Dermis microvascular lymphatic vessel endothelial cell (primary cell): ENCODE data around the gene TRIM33. TPM values are rescaled to one million over a fixed set of nuclear protein-coding genes. Genes with fewer than 3 reads are reported as not detected.

Source experiments
- DNase-seq, 2 donors: peaks; one replicate each; pipeline versions ENCODE4 v3.0.0 to v3.0.0-alpha.2; 2010; ENCODE audit warnings: low read depth in 2 of 2
- total RNA-seq: library from RNA; depleted of rRNA; stranded (reverse); fragments of >200 nt; gene quantifications from 2 replicates; pipeline ENCODE4 v1.2.1, GENCODE V29; 2014

Gene TRIM33
- total RNA-seq: 16.9 and 24.8 TPM in 2 replicates

DNA sequence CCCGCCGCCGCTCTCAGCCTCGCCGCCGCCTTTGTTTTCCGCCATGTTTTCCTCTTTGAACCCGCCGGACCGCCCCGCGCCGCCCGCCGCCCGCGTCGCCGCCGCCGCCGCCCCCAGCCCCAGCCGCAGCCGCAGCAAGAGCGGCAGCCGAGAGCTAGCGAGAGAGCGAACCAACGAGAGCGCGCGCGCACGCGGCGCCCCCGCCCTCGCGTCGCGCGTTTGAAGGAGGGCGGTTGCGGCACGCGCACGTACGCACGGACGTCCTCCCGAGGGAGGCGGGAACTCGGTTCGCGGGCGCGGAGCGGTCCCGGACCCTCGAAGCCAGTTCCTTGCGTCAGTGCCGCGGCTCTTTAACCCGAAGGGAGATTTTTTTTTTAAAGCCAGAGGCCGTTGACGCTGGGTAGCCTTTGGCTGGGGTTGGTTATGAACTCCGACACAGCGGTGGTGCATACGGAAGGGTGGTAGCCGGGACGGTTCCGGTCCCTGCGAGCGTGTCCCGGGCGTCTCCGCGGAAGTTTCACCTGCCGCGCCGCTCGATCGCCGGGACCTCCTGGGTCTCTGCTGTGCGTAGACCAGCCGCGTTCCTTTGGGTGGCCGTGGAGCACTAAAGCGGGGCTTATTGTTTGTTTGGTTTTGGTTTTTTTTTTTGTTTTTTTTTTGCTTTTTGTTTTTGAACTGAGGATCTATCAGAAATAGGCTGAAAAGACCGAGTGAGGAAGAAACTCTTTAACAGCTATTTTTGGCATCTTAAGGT is at the start of gene TRIM33:
TSS of gene TRIM33 (minus strand) at position 172 of the 754 bp plus-strand sequence. CDS start at position 45, 127 bp downstream.
- peak; percentile 90 to 96 for DNase-seq

GRCh38 chr1:114559356-114559755 is 48.4 kb upstream of the TRIM33 start:
- no peak for DNase-seq

DNA sequence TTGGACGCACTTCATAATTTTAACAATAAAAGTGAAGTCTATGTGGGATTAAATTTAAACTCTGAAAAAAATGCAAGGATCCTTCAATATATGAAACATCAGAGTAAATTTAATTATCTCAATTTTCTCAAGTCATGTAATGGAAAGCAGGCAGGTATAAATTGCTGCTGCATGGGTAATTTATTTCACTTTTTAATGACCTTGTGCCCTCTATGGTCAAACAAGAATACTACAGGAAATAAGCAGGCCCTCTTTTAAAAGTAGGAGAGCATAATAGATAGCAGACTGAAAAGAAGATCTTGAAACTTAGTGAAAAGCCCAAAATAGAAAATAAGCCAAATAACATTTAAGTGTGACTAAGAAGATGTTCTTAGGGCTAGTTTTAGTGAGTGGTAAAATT is 47.5 kb upstream of the TRIM33 start:
- DNase-seq: no peak

DNA sequence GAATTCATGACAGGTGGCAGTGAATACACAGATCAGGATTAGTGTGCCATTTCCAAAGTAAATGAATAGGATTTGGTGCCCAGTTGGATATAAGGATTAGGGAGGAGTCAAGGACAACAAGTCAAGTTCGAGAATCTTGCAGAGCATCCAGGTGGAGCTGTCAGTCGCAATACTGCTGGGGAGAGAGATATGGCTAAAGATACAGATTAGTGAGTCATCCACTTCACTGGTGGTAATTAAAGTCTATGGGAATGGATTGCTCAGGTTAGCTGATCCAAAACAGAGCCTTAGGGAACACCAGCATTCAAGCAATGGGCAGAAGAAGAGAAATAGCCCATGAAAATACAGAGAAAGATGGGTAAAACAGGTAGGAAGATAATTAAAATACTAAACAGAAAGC is 43.6 kb upstream of the TRIM33 start:
- DNase-seq: no peak

DNA sequence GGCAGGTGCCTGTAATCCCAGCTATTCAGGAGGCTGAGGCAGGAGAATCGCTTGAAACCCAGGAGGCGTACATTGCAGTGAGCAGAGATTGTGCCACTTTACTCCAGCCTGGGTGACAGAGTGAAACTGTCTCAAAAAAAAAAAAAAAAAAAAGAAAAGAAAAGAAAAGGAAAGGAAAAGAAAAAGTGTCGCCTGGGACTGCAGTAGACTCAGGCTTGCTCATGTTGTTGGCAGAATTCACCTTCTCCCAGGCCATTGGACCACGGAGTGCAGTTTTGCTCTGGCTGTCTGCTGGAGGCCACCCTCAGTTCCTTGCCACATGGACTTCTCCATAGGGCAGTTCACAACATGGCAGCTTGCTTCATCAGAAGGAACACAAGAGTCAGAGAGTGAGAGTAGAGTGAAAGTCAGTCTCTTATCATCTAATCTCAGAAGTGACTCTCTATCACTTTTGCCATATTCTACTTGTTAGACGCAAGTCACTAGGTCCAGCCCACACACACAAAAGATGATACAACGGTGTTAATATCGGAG is 41.2 kb upstream of the TRIM33 start:
- DNase-seq: no peak

GRCh38 chr1:114551400-114551799 is 40.4 kb upstream of the TRIM33 start:
- DNase-seq: no peak

DNA sequence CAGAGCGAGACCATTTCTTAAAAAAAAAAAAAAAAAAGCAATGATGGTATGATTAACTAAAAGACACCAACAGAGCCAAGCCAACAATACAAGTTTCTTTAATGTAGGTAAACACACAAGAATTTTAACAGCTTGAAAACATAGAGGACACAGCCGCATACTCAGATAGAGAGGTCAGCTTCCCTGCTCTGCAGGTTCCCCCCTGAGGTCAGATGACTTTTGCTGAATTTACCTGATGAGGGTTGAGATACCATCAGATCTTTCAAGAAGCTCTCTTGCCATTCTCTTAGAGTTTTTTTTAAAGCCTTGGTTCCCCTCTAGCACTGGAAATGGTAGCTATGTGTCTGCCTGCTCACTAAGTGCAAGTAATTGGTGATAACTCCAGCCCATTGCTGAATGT is 39.3 kb upstream of the TRIM33 start:
- DNase-seq: no peak

- DNase-seq: no peak
These were observed 38.1 kb upstream of the TRIM33 start for GRCh38 chr1:114549137-114549536.

DNA sequence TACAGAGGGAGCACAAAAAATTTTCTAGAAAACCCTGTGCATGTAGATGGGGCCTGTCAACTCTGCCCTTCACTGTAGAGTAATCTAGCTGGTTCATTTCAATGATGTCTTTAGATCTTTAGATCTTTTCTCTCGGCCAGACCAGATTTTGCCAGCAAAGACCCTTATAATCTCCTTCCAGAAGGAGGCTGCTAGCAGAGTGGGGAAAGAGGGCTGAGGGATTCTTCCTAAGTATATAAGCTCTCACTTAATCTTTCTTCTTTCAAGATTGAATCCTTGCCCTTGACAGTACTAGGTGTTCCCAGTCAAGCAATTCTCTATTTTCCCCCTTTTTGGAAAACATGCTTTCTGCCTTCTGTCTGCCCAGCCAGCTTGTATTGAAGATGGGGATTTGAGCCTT is 36.1 kb upstream of the TRIM33 start:
- DNase-seq: no peak

DNA sequence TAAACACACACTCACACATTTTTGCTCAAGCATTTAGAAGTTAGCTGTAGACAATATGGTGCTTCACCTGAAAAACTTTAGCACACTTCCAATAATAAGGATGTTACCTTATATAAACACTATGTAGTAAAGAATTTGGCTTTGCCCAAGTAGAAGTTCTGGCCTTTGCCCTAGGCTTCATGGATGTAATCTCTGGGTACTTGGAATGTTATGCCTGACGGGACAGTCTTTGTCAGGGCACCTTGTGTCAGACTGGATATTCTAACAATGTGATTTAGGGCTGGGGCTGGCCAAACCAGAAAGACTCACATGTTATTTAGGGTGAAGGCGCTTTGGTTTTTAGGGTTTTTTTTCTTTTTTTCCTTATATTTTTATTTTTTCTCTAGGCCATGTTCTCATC is 34.8 kb upstream of the TRIM33 start:
- no peak for DNase-seq

DNA sequence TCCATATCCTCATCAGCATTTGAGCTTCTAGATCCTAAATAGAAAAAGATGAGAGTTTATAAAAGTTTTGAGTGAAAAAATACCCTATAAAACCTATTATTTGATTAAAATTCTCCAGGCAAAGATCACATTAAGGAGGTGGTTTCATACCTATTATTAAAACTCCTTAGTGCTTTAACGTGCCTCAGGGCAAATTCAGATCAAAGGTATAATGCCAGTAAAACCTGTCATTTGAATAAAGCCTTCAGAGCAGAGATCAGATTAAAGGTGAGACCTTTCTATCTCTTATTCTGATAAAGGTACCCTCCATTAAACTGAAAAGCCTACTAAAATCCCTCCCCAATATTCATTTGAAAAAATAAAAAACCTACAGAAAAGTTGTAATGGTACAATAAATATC is 34.3 kb upstream of the TRIM33 start:
- DNase-seq: no peak

- DNase-seq: no peak
These were observed 29.8 kb upstream of the TRIM33 start for GRCh38 chr1:114540821-114541220.

DNA sequence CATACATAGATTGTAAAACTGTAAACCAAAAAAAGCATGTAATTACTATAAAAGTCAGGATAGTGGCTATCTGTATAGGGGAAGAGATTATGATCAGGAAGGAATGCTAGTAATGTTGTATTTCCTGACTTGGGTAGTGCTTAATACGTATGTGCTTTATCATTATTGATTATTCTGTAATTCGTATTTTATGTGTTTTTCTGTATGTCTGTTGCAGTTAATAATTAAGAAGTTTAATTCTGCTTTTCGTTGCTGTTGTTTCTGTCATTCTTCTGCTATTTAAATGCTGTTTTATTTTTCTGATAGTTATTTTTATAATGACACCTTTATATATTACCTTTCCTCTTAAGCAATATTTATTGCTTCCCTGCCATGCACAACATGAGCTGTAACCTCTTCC is 29.3 kb upstream of the TRIM33 start:
- no peak for DNase-seq

DNA sequence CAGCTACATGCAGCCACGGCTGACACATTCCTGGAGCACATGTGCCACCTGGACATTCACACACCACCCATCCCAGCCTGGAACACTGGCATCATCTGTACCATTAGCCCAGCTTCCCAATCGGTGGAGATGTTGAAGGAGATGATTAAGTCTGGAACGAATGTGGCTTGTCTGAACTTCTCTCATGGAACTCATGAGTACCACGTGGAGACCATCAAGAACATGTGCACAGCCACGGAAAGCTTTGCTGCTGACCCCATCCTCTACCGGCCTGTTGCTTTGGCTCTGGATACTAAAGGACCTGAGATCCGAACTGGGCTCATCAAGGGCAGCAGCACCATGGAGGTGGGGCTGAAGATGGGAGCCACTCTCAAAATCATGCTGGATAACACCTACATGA is 25.0 kb upstream of the TRIM33 start:
- DNase-seq: no peak

DNA sequence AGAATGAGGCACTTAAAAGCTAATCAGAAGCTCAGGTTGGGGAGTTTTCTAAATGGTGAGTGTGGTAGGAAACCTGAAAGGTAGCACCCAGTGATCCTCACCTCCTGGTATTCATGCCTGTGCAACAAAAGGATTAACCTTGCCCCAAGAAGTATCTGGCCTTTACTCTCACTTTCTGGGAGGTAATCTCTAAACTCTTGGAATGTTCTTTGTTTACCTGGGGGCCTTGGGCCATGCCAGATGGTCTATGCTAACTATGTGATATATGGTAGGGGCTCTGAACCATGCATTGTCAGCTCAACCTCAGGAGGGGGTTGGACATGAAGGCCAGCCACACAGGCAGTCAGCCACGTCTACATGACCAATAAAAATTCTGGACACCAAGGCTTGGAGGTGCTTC is 24.4 kb upstream of the TRIM33 start:
- DNase-seq: no peak

DNA sequence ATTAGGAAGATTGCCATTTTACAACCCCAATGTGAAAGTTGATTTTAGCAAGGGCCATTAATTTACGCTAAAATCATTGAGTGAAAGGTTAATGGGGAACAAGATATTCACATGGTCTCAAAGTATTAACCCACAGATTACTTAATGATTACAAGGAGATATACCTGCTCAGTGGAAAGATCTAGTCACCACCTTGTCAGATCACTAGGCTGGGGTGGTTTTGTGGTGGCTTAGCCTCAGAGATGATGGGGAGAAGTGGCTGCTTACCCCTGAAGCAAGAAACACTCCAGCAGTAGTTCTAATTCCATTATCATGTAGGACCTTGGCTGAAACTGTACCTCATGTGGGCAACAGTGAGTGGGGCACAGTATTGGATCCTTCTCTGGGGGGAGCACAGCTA is 20.1 kb upstream of the TRIM33 start:
- DNase-seq: no peak

- no peak for DNase-seq
These were observed 19.2 kb upstream of the TRIM33 start for GRCh38 chr1:114530224-114530623.

- DNase-seq: no peak
These were observed 13.9 kb upstream of the TRIM33 start for GRCh38 chr1:114524944-114525343.

DNA sequence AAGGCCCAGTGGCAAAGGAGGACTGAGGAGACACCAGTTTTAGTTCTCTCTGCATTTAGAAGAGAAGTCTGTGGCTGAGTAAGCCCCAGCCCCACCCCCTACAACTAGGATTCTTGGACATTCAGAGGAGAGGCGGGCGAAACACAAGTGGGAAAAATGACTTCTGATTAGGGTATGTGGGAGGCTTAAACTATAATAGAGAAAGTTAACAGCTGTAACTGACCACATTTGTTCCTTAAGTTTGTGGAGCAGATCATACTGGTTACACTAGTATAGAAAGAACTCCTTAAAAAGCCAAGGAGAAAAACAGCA is 11.2 kb upstream of the TRIM33 start:
- DNase-seq: no peak

GRCh38 chr1:114521396-114522263 is 10.6 kb upstream of the TRIM33 start:
- no peak for DNase-seq

- no peak for DNase-seq
These were observed 6.3 kb upstream of the TRIM33 start for GRCh38 chr1:114517348-114517747.

DNA sequence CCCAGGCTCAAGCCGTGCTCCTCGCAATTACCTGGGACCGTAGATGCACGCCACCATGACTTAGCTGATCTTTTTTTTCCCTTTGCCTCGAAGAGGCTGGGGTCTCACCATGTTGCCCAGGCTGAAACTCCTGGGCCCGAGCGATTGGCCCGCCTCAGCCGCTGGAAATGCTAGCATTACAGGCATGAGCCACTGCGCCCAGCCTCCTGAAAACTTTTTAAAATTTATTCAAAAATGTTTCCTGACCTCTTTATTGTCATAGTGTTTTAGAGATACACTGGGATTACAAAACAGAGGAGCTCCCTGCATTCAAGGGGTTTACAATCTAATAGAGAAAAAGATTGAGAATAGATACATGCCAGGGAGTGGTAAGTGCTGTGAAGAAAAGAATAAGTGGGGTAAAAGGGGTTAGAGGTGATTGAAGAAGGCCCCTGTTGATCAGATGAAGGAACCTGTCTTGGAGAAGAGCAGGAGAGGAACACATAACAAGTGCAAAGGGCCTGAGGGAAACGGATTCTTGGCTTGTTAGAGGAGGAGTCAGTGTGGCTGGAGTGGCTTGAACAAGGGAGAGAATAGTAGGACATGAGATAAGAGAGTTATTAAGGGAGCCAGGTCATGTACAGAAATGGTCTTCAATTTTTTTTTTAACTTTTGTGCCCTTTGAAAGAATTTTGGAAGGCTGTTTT is 1.7 kb upstream of the TRIM33 start:
- no peak for DNase-seq
